ENCODE results near the gene OR7D4.
"Not testable (repeated sequence)": the region's sequence is repeated elsewhere in the genome, so short reads cannot be mapped to it uniquely, and the experiment has no call there.

OR7D4 gene

DNA sequence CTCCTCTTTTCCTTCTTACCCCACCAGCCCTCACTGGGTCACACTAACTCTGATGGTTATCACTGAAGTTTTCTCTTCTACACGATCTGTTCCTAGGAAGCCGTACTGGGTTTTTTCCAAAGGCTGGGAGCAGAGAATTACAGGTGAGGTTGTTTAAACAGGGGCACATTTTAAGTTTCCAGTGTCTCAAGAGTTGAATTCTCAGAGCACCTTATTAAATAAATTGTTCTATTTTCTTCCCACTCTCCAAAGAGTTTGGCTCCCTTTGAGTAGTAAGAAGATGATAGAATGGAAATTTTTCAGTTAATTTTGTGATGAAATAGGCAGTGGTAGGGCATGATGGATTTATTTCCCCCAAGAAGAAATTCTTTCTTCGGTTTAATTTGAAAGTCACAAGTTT, at the start of gene OR7D4:
Gene OR7D4, minus strand, starts transcription at position 101 of the 400 bp plus-strand sequence. CDS start 4,752 bp downstream, outside the sequence.
- H3K9ac ChIP-seq (ENCODE audit: low read depth, low read length): no peak within 1 kb of the TSS
- H3K36me3 ChIP-seq (ENCODE audit: insufficient read depth, low read length): no peaks in the 10 kb centered on the region
- peaks cover 2% of the 10 kb centered on the region; the same call in 1 of the 2 replicates for H3K9me3 ChIP-seq (ENCODE audit: control insufficient read depth, insufficient read depth, low read length)
- no peaks in the 10 kb centered on the region for H3K4me1 ChIP-seq (ENCODE audit: insufficient read depth, low read length)

DNA sequence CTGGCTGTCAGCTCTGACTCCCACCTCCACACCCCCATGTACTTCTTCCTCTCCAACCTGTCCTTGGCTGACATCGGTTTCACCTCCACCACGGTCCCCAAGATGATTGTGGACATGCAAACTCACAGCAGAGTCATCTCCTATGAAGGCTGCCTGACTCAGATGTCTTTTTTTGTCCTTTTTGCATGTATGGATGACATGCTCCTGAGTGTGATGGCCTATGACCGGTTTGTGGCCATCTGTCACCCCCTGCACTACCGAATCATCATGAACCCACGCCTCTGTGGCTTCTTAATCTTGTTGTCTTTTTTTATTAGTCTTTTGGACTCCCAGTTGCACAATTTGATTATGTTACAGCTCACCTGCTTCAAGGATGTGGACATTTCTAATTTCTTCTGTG, 31.8 kb upstream of the OR7D4 start:
- Histone ChIP-seq H3K4me1 (ENCODE audit: insufficient read depth, low read length) (no peaks in the 10 kb centered on the region), H3K9ac (ENCODE audit: low read depth, low read length) (no peak overlapping the region), H3K9me3 (ENCODE audit: control insufficient read depth, insufficient read depth, low read length) (no peaks in the 10 kb centered on the region; the same call in 1 of the 2 replicates), H3K36me3 (ENCODE audit: insufficient read depth, low read length) (no peaks in the 10 kb centered on the region)

DNA sequence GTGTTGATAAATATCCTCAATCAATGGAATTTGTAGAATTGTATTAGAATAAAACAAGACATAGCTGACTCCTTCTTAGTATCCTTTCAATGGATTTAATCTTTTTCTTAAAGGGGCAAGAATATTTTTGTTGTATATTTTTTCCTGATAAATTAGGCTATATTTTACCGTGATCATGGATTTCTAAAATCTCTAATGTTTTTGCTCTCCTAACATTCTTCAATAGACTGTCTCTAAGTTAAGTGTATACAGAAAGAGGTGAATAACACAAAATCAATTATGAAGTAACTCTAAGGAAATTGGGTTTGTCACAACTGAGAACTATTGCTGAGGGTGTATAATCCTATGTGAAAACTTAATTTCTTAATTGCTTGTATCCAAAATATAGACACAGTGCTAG, 31.2 kb upstream of the OR7D4 start, which contains the start of gene OR7E24:
Gene OR7E24, plus strand, starts transcription at position 301 of the 400 bp plus-strand sequence. CDS start 114 bp downstream, outside the sequence.
- Histone ChIP-seq H3K36me3 (ENCODE audit: insufficient read depth, low read length) (no peaks in the 10 kb centered on the region), H3K9me3 (ENCODE audit: control insufficient read depth, insufficient read depth, low read length) (no peaks in the 10 kb centered on the region; the same call in 1 of the 2 replicates), H3K4me1 (ENCODE audit: insufficient read depth, low read length) (no peaks in the 10 kb centered on the region), H3K9ac (ENCODE audit: low read depth, low read length) (no peak within 1 kb of the TSS)

DNA sequence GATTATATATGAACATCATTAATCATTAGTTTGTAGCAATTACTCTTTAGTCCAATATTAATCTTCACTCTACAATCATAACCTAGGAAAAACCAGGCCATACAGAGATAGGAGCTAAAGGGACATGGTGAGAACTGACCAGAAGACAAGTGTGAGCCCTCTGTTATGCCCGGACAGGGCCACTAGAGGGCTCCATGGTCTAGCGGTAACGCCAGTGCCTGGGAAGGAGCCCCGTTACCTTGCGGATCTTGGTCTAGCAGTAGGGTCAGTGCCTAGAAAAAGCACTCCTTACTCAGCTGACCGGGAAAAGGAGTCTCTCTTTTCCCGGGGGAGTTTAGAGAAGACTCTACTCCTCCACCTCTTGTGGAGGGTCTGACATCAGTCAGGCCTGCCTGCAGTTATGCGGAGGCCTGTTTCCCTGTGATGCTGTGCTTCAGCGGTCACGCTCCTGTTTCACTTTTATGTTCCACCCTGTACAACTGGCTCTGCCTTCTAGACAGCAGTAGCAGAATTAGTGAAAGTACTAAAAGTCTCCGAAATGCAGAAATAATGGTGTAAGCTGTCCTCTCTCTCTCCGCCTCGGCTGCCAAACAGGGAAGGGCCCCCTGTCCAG, 13.8 kb downstream of the OR7D4 start:
- Histone ChIP-seq H3K36me3 (ENCODE audit: insufficient read depth, low read length) (no peaks in the 10 kb centered on the region), H3K9ac (ENCODE audit: low read depth, low read length) (peak overlapping the region; percentile 36; the same call in 1 of the 2 replicates), H3K9me3 (ENCODE audit: control insufficient read depth, insufficient read depth, low read length) (no peaks in the 10 kb centered on the region), H3K4me1 (ENCODE audit: insufficient read depth, low read length) (no peaks in the 10 kb centered on the region)

DNA sequence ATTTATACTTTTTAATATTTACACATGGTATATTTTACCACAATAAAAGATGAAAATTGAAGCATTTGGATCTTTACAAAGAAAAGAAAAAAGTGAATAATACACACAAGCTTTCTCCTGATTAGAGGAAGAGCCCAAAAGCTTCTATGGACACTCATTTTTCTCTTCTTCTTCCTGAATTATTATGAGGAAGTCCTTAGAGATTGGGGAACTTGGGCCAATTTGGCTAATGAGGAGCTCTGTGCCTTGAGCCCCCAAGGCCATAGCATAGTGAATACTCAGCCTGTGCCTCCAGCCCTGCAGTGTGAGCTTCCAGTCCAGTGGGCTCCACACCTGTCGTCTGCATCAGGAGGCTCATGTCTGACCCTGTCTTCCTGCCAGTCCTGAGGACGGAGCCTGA, 21.3 kb downstream of the OR7D4 start:
- H3K9ac ChIP-seq (ENCODE audit: low read depth, low read length); H3K4me1 ChIP-seq (ENCODE audit: insufficient read depth, low read length); H3K9me3 ChIP-seq (ENCODE audit: control insufficient read depth, insufficient read depth, low read length); H3K36me3 ChIP-seq (ENCODE audit: insufficient read depth, low read length): not testable (repeated sequence)

DNA sequence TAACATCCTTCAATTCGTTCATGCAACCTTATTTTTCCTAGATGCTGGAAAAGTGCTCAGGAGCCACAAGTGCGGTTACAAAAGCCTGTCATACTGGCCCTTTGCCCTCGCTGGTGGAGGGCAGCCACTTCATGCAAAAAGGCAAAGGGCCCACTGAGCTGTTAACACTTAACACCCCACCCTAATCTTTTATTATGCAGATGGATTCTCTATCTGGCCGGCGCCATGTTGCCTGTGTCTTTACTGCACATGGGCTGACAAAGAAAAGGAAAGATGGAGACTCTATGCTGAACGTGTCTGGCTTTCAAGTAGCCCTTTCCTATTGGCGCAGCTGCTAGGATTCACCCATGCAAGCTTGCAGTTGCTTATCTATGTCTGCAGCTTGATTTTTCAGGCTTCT, 29.9 kb downstream of the OR7D4 start:
- H3K36me3 ChIP-seq (ENCODE audit: insufficient read depth, low read length): no peaks in the 10 kb centered on the region
- no peak overlapping the region for H3K9ac ChIP-seq (ENCODE audit: low read depth, low read length)
- no peaks in the 10 kb centered on the region for H3K4me1 ChIP-seq (ENCODE audit: insufficient read depth, low read length)
- no peaks in the 10 kb centered on the region for H3K9me3 ChIP-seq (ENCODE audit: control insufficient read depth, insufficient read depth, low read length)

DNA sequence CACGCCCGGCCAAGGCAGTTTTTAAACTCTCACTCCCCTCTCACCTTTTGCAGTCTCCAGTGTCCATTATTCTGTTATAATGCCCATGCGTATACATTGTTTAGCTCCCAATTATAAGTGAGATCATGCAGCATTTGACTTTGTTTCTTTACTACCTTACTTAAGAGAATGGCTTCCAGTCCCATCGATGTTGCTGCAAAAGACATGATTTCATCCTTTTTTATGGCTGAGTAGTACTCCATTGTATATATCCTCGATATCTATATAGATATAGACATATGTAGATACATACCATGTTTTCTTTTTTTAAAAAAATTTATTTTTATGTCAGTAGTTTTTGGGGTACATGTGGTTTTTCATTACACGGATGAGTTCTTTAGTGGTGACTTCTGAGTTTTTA, 32.2 kb downstream of the OR7D4 start:
- H3K4me1 ChIP-seq (ENCODE audit: insufficient read depth, low read length): no peaks in the 10 kb centered on the region
- no peak overlapping the region for H3K9ac ChIP-seq (ENCODE audit: low read depth, low read length)
- H3K9me3 ChIP-seq (ENCODE audit: control insufficient read depth, insufficient read depth, low read length): no peaks in the 10 kb centered on the region
- H3K36me3 ChIP-seq (ENCODE audit: insufficient read depth, low read length): no peaks in the 10 kb centered on the region

DNA sequence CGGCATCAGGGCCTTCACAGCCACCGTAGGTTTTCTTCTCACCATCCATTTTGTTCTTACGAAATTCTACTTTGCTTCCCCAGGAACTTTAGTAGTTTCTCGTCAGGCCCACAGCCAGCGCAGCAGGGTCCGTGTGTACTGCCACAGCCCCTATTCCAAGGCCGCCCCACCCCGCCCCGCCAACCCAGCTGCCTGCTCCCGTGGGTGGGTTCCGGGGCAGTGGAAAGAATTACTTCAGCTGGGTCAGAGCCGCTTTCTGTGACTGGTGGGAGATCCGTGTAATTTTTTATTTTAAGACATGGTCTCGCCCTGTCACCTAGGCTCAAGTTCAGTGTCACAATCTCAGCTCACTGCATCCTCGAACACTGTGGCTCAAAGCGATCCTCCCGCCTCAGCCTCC, 36.4 kb downstream of the OR7D4 start:
- H3K4me1 ChIP-seq (ENCODE audit: insufficient read depth, low read length): no peaks in the 10 kb centered on the region
- no peak overlapping the region for H3K9ac ChIP-seq (ENCODE audit: low read depth, low read length)
- H3K36me3 ChIP-seq (ENCODE audit: insufficient read depth, low read length): no peaks in the 10 kb centered on the region
- H3K9me3 ChIP-seq (ENCODE audit: control insufficient read depth, insufficient read depth, low read length): no peaks in the 10 kb centered on the region

DNA sequence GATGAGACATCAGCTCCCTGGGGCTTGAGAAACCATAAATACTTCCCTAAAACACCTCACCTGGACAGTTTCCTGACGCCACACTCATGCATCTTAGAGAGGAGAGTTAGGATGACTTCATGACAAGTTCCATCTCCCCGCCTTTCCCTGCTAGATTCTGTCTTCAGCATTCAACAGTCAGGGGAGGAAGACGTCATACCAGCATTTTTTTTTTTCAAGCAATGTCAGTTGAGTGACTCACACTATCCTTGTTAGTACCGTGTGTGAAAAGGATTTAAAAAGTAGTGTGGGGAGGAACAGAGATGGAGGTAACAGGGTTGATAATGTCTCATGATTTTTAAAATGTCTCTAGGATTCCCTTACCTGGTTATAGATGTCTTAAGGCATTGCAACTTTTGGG, 40.5 kb downstream of the OR7D4 start, which contains the start of gene OR7D2:
Gene OR7D2, plus strand, starts transcription at position 79 of the 400 bp plus-strand sequence. CDS start 6,803 bp downstream, outside the sequence.
- Histone ChIP-seq H3K9me3 (ENCODE audit: control insufficient read depth, insufficient read depth, low read length) (no peaks in the 10 kb centered on the region), H3K36me3 (ENCODE audit: insufficient read depth, low read length) (no peaks in the 10 kb centered on the region), H3K4me1 (ENCODE audit: insufficient read depth, low read length) (no peaks in the 10 kb centered on the region), H3K9ac (ENCODE audit: low read depth, low read length) (no peak within 1 kb of the TSS)

DNA sequence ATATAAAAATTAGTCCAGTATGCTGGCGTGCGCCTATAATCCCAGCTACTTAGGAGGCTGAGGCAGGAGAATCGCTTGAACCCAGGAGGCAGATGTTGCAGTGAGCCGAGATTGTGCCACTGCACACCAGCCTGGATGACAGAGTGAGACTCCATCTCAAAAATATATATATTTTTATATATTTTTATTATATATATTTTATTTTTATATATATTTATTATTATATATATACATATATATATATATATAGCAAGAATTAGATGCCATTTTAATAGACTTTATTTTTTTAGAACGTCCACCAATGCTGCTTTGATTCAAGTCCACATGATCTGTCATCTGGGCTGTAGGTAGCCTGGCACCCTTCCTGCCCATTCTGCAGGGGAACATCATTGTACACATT, 44.1 kb downstream of the OR7D4 start:
- Histone ChIP-seq H3K36me3 (ENCODE audit: insufficient read depth, low read length) (no peaks in the 10 kb centered on the region), H3K9ac (ENCODE audit: low read depth, low read length) (no peak overlapping the region), H3K4me1 (ENCODE audit: insufficient read depth, low read length) (no peaks in the 10 kb centered on the region), H3K9me3 (ENCODE audit: control insufficient read depth, insufficient read depth, low read length) (no peaks in the 10 kb centered on the region)

DNA sequence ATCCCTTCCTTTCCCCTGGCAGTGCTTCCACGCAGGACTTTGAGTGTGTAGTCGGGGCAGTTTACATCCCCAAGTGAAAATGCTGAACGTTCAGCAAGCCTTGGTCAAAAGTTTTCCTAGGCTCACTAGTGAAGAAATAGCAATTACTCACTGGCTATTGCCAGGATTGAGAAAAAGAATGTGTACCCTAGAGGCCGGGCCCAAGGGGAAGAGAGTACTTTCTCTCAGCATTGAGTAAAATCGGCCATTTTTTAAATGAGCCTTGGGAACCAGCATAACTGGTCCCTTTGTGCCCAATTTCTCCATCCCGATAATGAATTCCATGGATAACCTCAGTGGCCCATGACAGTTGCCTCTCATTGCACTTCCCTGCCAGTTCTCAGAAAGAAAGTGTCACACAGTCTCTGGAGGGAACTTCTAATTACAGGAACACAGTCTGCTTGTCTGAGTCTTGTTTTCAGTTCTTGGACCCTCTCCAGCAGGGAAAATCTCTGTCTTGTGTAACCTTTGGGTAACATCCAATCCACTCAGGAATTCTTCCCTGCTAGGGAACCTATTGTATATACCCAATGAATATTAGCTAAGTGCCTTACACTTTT, 47.9 kb downstream of the OR7D4 start:
- H3K4me1 ChIP-seq (ENCODE audit: insufficient read depth, low read length): no peaks in the 10 kb centered on the region
- H3K36me3 ChIP-seq (ENCODE audit: insufficient read depth, low read length): no peaks in the 10 kb centered on the region
- H3K9me3 ChIP-seq (ENCODE audit: control insufficient read depth, insufficient read depth, low read length): no peaks in the 10 kb centered on the region; the same call in 1 of the 2 replicates
- H3K9ac ChIP-seq (ENCODE audit: low read depth, low read length): no peak overlapping the region

DNA sequence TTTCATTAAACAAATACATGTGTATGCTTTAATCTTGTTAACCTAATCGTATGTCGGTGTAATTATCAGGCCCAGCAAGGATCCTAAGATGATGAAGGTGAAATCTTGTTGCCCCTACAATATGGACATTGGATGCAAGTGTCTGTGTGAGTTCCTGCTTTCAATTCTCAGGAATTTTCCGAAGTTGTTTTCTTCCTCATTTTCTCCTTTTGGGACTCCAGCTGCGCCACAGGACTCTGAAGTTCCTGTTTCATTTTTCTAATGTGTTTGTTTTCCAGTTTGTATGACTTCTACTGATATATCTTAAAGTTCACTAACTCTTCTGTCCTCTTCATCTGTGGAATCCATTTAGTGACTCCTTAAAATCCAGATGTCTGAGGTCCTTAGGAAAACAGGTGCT, 52.5 kb downstream of the OR7D4 start:
- Histone ChIP-seq H3K36me3 (ENCODE audit: insufficient read depth, low read length) (peaks cover 16% of the 10 kb centered on the region), H3K9ac (ENCODE audit: low read depth, low read length) (no peak overlapping the region), H3K4me1 (ENCODE audit: insufficient read depth, low read length) (no peaks in the 10 kb centered on the region), H3K9me3 (ENCODE audit: control insufficient read depth, insufficient read depth, low read length) (peaks cover 4% of the 10 kb centered on the region)

DNA sequence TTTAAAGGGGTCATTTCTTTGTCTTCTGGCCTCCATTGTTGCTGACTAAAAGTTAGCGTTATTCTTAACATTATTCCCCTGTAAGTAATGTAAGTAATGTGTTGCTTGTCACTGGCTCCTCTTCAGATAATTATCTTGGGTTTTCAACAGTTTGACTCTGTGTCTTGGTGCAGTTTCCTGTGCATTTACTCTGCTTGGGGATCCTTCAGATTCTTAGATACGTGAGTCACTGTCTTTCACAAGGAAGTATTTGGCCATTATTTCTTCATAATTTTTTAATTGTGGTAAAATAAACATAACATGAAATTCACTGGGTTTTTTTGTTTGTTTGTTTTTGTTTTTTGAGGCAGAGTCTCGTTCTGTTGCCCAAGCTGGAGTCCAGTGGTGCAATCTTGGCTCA, 54.1 kb downstream of the OR7D4 start:
- H3K9ac ChIP-seq (ENCODE audit: low read depth, low read length): no peak overlapping the region
- peaks cover 14% of the 10 kb centered on the region for H3K9me3 ChIP-seq (ENCODE audit: control insufficient read depth, insufficient read depth, low read length)
- H3K36me3 ChIP-seq (ENCODE audit: insufficient read depth, low read length): peaks cover 32% of the 10 kb centered on the region
- H3K4me1 ChIP-seq (ENCODE audit: insufficient read depth, low read length): no peaks in the 10 kb centered on the region

DNA sequence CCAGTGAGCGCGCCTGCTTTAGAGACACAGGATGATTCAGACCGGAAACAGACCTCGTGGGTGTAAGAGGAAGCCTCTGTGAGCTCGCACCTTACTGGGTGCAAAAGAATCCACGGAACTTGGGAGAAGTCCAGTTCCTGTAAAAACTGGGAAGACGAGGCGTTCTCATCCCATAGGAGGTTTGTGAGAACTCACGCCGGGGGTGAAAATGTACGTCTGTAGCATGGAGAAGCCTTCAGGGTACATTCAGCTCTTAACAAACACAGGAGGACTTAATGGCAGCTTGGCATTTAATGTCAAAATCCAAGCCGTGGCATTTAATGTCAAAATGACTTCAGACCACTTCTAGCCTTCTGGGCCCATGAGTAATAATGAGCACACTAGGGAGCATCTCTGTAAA, 58.0 kb downstream of the OR7D4 start:
- no peak overlapping the region for H3K9ac ChIP-seq (ENCODE audit: low read depth, low read length)
- peaks cover 61% of the 10 kb centered on the region for H3K36me3 ChIP-seq (ENCODE audit: insufficient read depth, low read length)
- H3K9me3 ChIP-seq (ENCODE audit: control insufficient read depth, insufficient read depth, low read length): peaks cover 26% of the 10 kb centered on the region
- H3K4me1 ChIP-seq (ENCODE audit: insufficient read depth, low read length): no peaks in the 10 kb centered on the region
